Measurements from ENCODE around the gene NARS2.

The NARS2 gene

DNA sequence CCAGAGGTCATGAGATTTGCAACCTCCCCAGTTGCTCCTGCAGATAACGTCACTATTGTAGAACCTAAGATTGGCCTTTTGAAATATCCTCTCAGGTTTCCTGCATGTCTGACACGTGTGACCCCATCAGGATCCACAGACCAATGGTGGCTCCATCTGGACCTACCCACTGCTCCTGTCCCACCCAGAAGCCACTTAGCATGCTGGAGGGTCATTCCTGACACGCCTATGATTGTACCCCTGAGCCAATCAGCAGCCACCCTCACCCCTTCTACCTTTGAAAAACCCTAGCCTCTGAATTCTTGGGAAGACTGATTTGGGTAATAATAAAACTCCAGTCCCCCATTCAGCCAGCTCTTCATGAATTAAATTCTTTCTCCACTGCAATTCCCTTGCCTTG, 20.1 kb upstream of the NARS2 start:
- TF ChIP-seq, protein P1, sequence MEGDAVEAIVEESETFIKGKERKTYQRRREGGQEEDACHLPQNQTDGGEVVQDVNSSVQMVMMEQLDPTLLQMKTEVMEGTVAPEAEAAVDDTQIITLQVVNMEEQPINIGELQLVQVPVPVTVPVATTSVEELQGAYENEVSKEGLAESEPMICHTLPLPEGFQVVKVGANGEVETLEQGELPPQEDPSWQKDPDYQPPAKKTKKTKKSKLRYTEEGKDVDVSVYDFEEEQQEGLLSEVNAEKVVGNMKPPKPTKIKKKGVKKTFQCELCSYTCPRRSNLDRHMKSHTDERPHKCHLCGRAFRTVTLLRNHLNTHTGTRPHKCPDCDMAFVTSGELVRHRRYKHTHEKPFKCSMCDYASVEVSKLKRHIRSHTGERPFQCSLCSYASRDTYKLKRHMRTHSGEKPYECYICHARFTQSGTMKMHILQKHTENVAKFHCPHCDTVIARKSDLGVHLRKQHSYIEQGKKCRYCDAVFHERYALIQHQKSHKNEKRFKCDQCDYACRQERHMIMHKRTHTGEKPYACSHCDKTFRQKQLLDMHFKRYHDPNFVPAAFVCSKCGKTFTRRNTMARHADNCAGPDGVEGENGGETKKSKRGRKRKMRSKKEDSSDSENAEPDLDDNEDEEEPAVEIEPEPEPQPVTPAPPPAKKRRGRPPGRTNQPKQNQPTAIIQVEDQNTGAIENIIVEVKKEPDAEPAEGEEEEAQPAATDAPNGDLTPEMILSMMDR (IDR thresholded peaks at IDR 0.05; ENCODE audit: low read depth, low read length): no peak

DNA sequence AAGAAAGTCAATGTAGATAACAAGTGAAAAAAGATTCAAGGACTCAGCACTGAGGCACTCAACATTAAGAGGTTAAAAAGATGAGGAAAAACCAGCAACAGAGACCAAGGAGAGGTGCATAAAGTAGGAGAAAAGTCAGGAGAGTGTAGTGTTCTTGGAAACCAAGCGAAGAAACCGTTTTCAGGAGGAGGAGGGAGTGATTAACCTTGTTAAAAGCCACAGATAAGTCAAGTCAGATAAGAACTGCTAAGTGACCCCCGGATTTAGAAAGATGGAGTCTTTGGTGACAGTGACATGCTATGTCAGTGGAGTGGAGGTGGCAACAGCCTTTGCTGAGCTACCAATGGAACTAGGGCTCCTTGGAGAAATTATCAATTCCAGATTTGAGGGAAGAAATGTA, 13.9 kb upstream of the NARS2 start:
- no peak overlapping the region for H3K4me3 ChIP-seq (replicated peaks in 1 of 2; ENCODE audit: low read depth in 2 of 2, low read length in 2 of 2)
- TF ChIP-seq, protein P1 (IDR thresholded peaks at IDR 0.05; ENCODE audit: low read depth, low read length): no peak
- no peak for DNase-seq (ENCODE audit: low read depth in 2 of 2)

More for the DNA sequence above, 20.1 kb upstream of the NARS2 start:
- DNase-seq (ENCODE audit: low read depth in 2 of 2): no peak
- no peak overlapping the region for H3K4me3 ChIP-seq (replicated peaks in 1 of 2; ENCODE audit: low read depth in 2 of 2, low read length in 2 of 2)

DNA sequence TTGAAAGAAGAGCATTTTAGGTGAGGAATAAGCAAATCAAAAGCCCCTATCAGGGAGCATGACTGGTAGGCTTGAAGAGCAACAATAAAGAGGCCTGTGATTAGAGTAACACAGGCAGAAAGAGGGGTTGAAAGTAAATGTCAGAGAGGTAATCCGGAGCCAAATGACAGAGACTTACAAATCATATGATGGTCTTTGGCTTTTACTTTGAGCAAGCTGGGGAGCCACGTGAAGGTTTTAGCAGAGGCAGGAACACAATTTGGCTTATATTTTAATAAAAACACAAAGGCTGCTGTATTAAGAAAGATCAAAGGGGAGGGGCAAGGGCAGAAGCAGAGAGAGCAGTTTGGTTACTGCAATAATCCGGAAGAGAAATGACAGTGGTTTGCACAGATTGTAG, 12.8 kb upstream of the NARS2 start:
- no peak overlapping the region for H3K4me3 ChIP-seq (replicated peaks in 1 of 2; ENCODE audit: low read depth in 2 of 2, low read length in 2 of 2)
- no peak for DNase-seq (ENCODE audit: low read depth in 2 of 2)
- TF ChIP-seq, protein P1 (IDR thresholded peaks at IDR 0.05; ENCODE audit: low read depth, low read length): no peak

DNA sequence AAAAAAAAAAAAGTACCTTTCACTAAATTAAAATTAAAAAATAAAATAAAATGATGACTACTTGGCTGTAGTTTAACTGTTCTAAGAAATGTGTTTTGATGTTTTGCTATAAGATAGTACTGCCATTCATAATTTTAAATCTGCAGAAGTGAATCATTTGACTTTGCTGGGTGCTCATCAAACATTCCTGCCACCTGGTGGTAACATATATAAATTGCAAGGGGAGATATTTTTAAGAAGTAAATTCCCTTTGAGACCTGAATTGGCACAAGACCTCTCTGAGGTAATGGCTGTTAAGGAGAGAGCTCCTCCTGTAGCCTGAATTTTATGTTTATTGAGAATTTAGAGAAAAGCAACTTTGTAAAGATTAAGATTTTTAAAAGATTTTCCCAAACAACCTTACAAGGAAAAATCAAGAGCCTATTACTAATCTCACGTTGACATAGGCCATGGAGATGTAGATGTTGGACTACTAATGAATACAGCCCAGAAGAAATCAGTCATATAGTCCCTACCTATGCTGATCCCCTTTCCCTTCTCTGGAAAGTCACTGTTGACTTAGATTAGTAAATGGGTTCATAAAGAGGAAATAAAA, 11.9 kb upstream of the NARS2 start:
- H3K4me3 ChIP-seq (replicated peaks in 1 of 2; ENCODE audit: low read depth in 2 of 2, low read length in 2 of 2): no peak overlapping the region
- TF ChIP-seq, protein P1 (IDR thresholded peaks at IDR 0.05; ENCODE audit: low read depth, low read length): peak; percentile 61
- peak in 1 of 2 donors; percentile 60 for DNase-seq (ENCODE audit: low read depth in 2 of 2)

DNA sequence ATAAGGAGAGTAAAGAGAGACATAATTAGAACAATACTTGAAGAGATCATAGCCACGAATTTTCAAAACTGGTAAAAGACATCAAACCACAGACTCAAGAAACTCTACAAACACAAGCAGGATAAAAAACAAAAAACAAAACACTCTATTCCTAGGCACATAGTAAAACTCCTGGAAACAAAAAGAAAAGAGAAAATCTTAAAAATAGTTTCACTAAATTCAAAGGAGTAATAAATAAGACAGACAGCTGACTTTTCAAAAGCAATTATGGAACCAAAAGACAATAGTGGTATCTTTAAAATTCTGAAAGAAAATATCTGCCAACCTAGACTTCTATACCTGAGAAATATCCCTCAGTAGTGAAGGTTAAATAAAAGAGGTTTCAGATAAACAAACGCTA, 9.2 kb upstream of the NARS2 start:
- no peak for DNase-seq (ENCODE audit: low read depth in 2 of 2)
- H3K4me3 ChIP-seq (replicated peaks in 1 of 2; ENCODE audit: low read depth in 2 of 2, low read length in 2 of 2): no peak overlapping the region
- TF ChIP-seq, protein P1 (IDR thresholded peaks at IDR 0.05; ENCODE audit: low read depth, low read length): no peak

DNA sequence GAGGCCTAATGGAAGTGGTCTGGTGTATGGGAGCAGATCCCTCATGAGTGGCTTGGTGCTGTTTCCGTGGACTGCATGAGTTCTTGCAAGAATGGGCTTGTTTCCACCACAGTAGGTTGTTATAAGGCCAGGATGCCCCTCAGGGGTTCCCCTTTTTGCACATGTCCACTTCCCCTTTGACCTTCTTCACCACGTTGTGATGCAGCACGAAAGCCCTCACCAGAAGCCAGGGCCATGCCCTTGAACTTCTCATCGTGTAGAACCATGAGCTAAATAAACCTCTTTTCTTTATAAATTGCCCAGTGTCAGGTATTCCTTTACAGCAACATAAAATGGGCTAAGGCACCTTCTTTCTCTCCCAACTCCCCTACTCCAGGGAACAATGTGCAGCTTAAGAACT, 2.8 kb upstream of the NARS2 start:
- no peak for DNase-seq (ENCODE audit: low read depth in 2 of 2)
- no peak overlapping the region for H3K4me3 ChIP-seq (replicated peaks in 1 of 2; ENCODE audit: low read depth in 2 of 2, low read length in 2 of 2)
- TF ChIP-seq, protein P1 (IDR thresholded peaks at IDR 0.05; ENCODE audit: low read depth, low read length): no peak

DNA sequence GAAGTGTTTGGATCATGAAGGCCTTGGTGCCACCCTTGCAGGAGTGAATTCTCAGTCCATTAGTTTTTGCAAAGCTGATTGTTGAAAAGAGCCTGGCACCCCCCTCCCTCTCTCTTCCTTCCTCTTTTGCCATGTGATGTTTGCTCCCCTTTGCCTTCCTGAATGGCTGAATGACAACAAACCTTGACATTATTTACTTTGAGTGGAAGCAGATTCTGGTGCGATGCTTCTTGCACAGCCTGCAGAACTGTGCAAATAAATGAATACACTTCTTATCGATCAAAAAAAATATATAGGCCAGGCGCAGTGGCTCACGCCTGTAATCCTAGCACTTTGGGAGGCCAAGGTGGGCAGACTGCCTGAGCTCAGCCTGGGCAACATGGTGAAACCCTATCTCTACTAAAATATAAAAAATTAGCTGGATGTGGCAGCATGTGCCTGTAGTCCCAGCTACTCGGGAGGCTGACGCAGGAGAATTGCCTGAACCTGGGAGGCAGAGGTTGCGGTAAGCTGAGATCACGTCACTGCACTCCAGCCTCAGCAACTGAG, 2.0 kb upstream of the NARS2 start:
- TF ChIP-seq, protein P1 (IDR thresholded peaks at IDR 0.05; ENCODE audit: low read depth, low read length): no peak
- DNase-seq (ENCODE audit: low read depth in 2 of 2): no peak
- no peak overlapping the region for H3K4me3 ChIP-seq (replicated peaks in 1 of 2; ENCODE audit: low read depth in 2 of 2, low read length in 2 of 2)

Data from cardiac fibroblast (primary cell).